Activated effector memory CD4-positive, alpha-beta T cell treated with Interleukin-2 at 50 U/mL for 16 hours (primary cell): ENCODE measurements around the gene IRS2.
A peak's percentile ranks its signal among the peaks of the same experiment; 100 is the strongest.

ENCODE experiments used
- DNase-seq: peaks from one replicate; pipeline ENCODE4 v3.0.0-alpha.2; 2020

The IRS2 gene

DNA sequence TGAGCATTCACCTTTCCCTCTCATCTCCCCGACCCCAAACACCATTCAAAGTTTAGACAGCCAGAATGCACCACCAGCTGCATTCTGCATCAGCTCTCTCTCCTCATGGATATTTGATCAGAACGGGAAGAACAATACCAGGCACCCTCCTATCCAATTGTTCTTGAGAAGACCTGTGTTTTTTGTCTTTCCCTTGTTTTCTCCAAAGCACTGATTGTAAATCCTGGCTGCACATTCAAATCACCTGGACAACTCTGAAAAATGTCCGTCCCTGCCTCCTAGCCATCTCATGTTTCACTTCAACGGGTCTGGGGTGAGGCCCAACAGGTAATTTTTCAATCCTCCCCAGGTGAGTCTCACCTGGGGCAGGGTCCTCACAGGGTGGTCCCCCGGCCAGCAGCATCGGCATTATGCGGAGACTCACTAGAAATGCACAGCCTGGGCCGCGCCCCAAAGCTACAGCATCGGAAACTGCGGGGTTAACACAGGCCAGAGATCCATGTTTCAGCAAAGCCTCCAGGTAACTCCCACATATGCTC lies 5.5 kb downstream of the IRS2 start:
- no peak for DNase-seq

DNA sequence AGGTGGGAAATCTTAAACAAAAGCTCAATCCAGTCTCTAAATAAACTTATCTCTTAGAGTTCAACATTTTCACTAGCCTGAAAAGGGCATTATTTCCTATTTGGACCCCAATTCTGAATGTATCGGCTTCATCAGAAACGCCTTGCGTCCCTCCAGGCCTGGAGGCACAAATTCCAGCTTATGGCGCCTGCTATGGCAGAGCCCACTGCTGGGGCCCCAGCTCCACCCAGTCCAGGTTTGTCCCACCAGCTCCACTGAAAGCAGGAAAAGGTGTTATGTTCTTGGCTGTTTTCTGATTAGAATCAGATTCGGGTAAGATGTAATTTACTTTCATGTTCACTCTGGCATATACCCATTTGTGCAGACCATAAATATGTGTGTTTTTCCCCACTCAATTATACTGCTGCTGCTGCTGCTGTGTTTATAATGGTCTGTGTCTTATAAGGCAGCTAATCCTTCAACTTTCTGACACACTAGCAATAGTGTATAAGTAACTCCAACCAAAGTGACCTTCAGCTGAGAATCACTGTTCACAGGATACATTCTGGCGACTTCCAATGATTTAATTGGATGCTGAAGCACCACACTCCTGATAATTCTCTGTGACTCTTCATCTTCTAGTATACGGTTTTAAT lies 6.4 kb downstream of the IRS2 start:
- no peak for DNase-seq

DNA sequence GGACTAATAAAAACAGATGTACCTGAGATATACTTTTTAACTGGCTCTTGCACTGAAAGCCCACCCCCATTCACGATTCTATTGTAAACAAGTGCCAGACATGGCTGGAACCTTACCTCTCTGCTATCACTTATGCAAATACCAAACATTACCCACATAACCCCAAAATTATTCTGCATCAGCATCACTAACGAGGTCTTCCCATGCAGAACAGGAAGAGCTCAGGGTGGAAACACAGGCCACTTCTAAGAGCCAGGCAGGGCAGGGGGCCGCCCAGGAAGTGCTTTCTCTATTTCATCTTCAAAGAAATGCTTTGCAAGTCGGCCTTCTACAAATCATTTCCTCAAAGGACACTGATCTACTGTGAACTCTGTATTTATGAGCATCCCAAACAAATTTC lies 7.3 kb downstream of the IRS2 start:
- DNase-seq, result peak; percentile 54

DNA sequence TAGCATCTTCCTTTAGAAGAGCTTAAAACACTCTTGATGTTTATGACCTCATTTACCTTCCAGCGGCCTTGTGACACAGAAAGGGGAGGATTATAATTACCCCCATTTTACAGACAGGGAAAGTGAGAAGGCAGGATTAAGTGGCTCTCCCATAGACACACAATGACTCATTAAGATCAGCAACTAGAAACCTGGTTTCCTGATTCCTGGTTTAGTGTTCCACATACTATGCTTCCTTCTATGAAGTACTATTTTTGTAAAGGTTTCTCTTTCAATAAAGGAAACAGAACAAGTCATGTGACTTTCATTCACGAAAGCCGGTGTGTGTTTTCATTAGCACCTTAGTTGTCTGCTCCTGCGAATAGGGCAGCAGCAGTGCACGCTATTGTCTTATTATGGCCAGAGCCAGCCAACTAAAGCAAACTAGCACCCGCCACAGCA lies 8.3 kb downstream of the IRS2 start:
- no peak for DNase-seq

DNA sequence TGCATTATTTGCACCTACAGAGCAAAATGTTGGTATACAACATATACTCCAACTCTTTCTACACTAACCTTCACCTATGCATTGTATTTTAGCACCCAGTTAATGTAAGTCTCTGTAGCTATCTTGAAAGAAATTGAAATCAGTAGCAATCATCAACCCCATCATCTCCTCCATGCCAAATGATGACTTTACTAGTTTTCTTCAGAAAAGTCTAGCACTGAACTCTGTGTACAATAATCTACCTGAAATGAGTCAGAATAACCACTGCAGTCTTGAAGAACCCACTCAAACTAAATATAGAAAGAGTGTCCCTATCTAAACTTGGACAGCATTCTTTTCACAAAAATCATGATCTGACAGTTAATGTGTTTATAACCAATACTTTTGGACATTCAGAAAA lies 9.8 kb downstream of the IRS2 start:
- no peak for DNase-seq

DNA sequence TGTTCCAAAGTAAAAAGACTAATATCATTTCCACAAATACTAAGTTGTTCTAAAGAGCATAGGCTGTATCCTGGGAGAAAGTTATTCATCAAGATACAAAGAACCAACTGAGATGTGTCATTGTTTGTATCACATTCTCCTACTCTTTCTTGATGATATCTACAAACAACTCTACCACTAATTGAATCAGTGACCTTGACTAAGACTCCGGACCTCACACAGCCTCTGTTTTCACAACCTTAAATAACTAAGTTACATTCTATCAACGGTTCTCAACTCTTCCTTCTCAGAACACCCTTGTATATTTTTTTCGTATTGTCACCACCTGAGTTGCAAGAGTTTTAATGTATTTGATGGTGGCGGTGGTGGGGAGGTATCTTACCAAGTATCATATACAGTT lies 12.6 kb downstream of the IRS2 start:
- no peak for DNase-seq

DNA sequence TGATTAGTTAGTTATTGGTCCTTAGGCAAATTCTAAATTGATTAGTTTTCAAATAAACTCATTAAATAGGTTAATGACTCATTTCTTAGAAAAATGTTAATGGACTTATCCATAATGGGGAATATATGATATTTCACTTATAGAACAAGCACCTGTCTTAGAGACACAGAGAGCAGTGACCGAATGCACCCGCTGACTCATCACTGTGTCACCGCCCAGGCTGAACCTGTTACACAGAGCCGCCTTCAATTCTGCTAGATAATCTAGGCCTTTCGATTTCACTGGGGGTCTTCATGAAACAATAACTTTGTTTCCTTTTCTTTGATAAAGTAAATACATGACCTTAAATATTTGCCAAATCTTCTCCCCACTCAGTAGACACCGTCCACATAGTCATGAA lies 13.1 kb downstream of the IRS2 start:
- no peak for DNase-seq

DNA sequence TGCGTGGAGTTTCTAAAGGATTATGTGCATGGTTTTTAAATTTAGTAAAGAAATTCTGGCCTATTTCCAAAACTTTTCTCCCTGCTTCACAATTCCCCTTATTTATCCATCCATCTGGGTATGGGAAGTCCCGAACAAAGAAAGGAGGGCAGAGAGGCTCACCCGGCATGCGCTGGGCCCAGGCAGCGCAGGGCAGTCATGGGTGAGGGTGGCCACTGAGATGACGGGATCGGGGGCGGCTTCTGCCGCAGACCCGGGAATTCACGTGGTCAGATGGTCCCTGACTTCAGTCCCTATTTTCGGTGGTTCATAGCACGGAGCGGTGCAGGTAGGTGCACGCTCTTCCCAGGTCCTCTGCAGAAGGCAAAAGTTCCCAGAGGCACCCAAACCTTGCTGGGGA lies 14.5 kb downstream of the IRS2 start:
- no peak for DNase-seq

DNA sequence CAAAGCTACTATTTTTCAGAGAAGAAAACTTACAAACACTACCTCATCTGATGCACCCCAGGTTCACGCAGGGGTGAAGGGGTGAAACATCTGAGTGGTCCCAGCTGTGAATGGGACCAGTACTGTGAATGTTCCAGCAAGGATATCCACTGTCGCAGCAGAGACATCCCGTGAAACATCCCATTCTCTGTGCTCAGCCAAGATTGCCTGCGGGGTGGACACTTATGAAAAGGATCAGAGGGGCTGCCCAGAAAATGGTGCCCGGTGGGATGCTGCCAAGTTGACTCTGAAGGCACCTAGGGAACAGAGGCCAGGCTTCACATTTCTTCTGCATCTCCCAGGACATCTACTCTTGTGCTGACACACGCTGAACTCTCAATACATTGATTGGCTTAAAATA lies 15.9 kb downstream of the IRS2 start:
- no peak for DNase-seq

DNA sequence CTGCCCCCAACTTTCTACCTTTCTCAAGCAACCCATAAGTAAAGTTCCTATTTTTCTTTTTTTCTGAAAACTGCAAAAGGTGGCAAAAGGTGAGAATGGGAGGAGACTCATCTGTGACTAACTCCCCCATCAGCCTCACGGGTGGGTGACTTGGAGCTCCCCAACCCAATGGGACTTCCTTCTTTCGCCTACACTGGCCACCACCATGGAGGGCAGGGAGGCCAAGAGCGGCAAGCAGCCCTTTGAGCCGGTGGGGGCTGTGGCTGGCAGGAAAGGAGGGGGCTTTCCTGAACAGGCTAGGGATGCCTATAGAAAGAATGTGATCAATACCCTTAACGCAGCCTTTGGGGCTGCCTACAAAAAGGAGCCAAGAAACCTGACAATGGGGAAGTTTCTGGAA lies 16.5 kb downstream of the IRS2 start:
- DNase-seq, result no peak

DNA sequence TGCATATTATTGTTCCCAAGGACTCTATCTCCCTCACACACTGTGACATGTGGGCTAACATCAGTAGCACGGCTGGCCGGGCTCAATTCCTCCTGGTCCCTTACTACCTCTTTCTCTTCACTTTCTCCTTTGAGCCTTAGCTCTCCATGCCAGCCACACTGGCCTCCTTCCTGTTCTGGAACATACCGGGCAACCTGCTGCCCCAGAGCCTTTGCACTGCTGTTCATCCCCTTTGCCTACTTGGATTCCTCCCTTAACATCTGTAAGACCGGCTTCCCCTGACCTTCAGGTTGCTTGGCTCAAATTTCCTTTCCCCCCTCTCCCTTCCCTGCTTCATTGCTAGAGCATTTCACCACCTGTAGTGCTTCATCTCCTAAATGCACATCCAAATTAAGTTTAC lies 17.1 kb downstream of the IRS2 start:
- DNase-seq, result no peak

DNA sequence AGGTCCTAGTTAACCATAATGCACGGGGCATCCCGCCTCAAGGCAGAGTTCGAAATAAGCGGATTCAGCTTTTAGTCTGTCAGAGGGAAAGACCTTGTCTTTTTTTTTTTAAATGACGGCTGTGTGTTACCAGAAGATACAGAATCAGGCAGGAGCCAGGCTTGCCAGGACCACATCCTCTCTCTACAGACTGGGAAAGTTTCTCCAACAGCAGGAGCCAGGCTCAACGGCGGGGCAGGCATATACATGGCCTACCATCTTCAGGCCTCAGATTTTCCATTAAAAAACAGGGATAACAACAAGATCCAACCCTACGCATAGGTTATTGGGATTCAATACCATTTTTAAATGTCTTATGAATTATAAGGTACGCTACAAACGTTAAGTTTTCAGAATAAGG lies 17.8 kb downstream of the IRS2 start:
- no peak for DNase-seq

DNA sequence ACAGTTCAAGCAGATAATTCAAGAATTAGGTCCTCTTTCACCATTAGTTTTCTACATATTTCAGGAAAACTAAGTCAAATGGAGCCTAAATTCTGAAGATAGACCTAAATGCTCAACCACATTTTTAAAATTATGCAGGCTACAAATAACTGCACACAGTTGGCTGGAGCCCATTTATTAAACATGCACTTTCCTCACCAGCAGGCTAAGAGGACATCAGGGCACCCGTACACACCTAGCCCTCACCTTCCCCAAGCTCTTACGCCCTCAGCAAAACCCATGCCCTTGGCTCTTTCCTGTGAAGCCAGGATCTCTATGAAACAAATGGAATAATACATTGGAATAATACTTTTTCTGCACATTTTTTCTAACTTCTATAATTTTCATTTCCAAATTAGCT lies 18.2 kb downstream of the IRS2 start:
- DNase-seq, result no peak

DNA sequence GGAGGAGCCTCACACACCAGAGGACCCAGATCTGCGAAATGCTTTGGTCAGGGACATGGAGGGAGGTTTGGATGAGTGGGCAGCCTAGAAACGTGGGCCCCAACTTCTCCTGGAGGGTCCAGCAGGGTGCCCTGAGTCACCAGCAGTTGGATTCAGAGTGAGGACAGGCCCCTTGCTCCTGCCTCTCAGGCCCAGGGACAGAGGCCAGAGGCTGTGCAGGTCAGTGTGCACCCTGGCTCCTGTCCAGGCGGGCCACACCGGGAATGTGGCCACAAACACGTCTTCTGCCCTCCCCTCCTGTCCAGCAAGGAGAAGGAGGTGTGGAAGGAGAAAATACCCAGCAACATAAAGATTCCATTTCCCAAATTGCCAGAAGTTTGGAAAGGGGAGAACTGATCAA lies 19.4 kb downstream of the IRS2 start:
- DNase-seq, result no peak

DNA sequence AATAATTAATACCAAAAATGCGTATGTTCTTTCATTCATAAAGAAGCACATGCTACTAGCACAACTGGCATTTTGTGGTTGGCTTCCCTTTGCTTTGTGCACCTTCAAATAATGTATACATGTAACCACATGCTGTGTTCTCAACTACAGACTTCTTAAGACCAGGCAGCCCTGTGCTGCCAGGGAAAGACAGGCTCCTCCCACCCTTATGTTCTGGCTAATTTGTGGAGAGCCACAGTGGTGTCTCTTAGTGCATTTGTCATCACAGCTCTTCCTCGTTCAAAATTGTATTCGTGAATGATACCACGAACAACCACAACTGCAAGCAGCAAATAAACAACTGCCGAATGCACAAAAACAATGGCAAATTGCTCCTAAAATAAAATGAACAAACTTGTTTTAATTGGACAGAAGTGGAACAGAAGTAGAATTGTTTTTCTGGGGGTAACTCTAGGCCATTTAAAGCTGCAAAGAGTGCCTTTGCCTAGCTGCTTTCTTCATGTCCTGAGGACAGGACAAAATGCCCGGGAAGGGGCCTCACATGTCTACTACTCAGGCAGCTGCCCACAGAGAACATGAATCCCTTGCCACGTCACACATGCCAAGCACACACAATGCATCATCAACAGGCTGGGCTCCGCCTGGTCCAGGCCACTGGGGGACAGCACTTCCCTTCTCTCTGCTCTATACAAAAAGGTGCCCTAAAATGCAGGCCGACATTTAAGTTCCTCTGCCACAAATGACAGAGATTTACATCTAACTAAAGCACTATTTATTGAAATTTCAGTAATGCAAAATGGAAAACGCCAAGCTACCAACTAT lies 21.7 kb downstream of the IRS2 start:
- DNase-seq, result no peak

DNA sequence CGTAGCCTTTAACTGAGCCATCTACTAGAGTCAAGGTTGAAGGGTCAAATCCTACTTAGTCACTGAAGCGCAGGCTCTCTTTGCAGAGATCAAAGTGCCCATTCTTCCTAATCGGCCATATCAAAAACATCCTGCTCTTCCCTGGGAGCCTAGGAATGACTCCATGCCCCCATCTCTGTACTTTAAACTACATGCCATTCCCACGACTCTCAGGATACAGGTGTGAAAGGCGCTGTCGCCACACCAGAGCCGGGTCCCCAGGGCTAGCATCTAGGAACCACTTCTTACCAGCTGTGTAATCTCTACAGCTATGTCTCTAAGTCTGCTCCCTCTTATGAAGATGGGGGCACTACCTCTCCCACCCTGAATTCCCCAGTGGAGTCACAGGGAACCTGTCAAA lies 22.3 kb downstream of the IRS2 start:
- DNase-seq, result no peak

DNA sequence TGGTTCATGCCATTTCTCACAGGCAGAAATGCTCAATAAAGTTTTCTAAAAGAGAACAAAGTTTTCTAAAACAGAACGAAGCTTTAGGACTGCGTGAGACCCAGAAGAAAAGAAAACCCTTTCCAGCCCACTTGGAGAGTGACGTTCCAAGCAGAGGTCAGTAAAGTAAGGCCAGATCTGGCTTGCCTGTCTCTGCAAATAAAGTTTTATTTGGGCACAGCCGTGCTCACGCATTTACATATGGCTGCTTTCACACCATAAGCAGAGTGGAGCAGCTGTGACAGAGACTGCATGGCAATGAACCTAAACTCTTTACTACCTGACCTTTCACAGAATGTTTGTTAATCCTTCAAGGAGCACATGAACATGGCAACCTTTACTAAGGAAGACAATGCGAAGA lies 23.6 kb downstream of the IRS2 start:
- DNase-seq, result no peak

DNA sequence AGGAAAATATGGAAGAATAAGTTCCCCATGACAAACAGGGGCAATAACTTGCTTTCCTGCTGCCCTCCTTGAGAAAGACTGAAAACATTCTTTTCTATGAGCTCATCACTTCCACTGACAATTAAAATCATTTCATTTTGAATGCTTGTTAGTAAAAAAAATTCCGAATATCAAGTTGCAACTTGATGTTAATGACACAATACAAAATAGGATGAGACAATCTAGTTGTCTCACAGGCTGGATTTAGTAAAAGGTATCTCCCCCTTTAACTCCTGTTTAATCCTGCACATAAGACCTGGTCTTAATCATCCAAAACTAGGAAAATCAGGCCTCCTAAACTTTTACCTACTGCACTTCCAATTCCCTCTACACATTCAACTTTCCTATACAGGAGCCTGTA lies 24.7 kb downstream of the IRS2 start:
- DNase-seq, result no peak

DNA sequence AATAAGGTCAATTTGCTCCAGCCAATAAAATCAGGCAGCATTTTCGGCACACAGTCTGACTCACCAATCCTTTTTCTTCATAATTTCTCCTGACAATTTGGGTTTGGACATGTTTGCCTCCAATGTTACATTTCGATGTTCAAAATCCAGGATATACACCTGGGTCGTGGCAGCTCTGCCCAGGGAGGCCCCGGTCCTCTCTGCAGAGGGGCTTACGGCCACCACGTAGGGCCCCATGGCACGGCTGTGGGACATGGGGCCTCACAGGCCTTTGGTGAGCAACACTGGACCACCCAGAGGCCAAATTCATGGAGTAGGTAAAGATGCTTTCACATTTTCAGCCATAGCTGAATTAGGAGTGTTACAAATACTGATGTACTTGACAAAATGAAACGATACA lies 25.4 kb downstream of the IRS2 start:
- DNase-seq, result no peak

DNA sequence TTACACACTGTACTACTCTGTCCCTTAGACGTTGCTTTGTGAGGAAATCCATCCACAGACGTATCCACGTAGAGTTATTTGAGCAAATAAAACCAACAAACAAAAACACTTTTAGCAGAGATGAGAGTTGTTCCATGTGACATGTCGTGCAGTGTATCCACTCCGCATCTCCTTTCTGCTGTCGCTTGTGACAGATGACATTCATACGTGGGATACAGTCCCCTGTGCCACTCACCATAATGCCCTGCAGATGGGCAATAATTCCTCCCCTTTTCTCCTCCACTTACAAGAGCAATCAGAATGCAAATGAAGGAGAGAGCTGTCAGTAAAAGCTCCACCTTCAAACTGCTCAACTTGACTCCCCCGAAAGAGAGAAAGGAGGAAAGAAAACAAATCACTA lies 26.0 kb downstream of the IRS2 start:
- no peak for DNase-seq

DNA sequence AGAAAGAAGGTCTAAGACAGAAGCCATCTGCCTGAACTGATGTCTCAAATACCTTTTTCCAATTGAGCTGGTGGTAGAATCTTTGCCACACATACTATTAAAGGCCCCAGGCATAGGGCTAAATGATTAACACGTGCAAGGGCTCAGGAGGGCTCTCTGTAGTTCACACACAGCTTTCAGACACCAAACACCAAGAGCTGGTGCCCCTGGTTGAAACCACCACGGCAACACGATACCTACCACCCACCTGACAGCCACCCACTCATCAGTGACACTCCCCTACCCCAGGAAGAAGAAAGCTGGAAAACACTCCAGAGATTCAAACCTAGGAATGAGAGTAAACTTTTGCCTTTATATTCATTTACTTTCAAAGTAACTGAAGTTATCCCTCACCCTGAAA lies 26.8 kb downstream of the IRS2 start:
- DNase-seq, result no peak

DNA sequence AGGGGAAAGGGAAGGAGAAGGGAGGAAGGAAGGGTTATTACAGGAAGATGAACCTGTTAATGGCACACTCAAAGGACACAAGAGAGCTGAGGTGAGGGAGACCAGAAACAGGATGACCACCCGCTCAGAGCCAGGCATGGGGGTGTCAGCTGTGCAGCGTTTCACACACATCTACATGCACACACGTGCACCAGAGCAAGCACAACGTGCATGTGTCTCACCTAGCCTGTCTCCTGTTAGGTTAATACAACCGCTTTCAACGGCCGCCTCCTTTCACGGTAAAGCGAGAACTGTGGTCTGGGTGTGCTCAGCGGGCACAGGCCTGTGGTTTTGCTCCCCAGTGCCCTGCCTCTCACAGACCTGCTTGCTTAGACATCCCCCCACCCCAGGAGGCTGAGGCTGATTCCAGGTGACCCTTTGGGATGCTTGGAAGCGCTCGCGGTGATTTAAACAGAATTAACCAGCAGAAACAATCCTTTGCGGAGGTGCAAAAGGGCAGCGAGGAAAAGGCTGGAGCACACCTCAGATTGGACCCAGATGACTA lies 27.4 kb downstream of the IRS2 start:
- DNase-seq, result no peak

DNA sequence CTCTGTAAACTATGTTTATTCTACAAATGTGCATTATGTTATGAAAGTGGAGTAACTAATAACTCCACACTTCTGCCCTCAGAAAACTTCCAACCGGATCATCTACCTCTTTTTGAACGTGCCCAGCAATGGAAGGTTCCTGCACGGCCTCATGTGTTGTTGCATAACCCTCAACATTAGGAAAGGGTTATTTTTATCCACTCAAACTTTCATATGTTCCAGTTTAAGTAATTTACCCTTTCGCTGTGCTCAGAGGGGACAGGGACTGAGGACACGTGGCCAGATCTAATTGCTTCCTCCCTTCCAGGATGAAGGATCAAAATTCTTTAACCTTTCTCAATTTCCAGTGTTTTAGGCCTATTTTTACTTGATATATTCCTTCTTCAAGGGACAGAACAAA lies 29.6 kb downstream of the IRS2 start:
- DNase-seq, result no peak

DNA sequence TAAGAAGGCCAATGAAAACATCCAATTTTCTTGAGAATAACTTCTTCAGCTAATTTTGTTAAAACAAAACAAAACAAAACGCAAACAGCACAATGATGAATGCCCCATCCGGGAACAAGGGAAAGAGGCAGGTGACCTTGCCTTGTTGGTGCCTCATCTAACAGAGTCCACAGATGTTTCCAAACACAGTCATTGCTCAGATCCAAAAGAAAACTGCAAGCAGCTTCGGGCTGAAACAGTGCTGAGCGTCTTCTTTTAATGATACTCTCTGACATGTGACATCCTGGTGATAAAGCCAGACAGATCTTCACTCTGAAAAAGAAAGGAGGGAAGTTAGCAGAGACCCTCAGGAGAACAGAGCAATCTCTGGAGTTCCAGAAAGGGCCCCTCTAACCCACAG lies 30.4 kb downstream of the IRS2 start:
- DNase-seq, result no peak
